ENCODE measurements around the gene SP9. TPM values are rescaled to one million over a fixed set of nuclear protein-coding genes. Genes with fewer than 3 reads are reported as not detected.

The SP9 gene
- total RNA-seq, 4 donors from 2014 or later, result not detected

- no peak for ATAC-seq
- 11 to 13% methylated on average over 12 to 15 of the region's 15 CpGs for WGBS, 2 donors (ENCODE audit: low coverage in 1 of 2)
- peaks cover 100% of the 10 kb centered on the region for H3K27me3 ChIP-seq
- no peak for TF ChIP-seq POLR2AphosphoS5 (IDR thresholded peaks at IDR 0.05)
- TF ChIP-seq EP300 (IDR thresholded peaks at IDR 0.05), result no peak
- no peak for TF ChIP-seq POLR2A (IDR thresholded peaks at IDR 0.05)
- no peak for TF ChIP-seq CTCF (IDR thresholded peaks at IDR 0.05)
- H3K9me3 ChIP-seq, result peaks cover 0 to 4% (median 0%) of the 10 kb centered on the region in 3 donors
- H3K36me3 ChIP-seq, result no peaks in the 10 kb centered on the region
- H3K4me3 ChIP-seq, result no peak overlapping the region
- H3K27ac ChIP-seq, result no peak overlapping the region
- peaks cover 0 to 64% (median 25%) of the 10 kb centered on the region in 3 donors for H3K4me1 ChIP-seq
Observed at GRCh38 chr2:174333017-174333371, 1.8 kb upstream of the SP9 start.

- no peak for ATAC-seq
- Histone ChIP-seq H3K36me3 (no peaks in the 10 kb centered on the region), H3K4me1 (peaks cover 0 to 58% (median 19%) of the 10 kb centered on the region in 3 donors), H3K27ac (no peak overlapping the region), H3K4me3 (no peak overlapping the region), H3K27me3 (peaks cover 100% of the 10 kb centered on the region), H3K9me3 (peaks cover 0 to 4% (median 0%) of the 10 kb centered on the region in 3 donors)
- WGBS, 2 donors (ENCODE audit: low coverage in 1 of 2), result 7 to 9% methylated on average over 10 to 19 of the region's 41 CpGs
- no peak for TF ChIP-seq POLR2AphosphoS5 (IDR thresholded peaks at IDR 0.05)
- no peak for TF ChIP-seq CTCF (IDR thresholded peaks at IDR 0.05)
- no peak for TF ChIP-seq POLR2A (IDR thresholded peaks at IDR 0.05)
- no peak for TF ChIP-seq EP300 (IDR thresholded peaks at IDR 0.05)
Observed at GRCh38 chr2:174333372-174334277, 1.1 kb upstream of the SP9 start.

GRCh38 chr2:174334278-174334715 is 457 bp upstream of the SP9 start:
- peaks cover 0 to 4% (median 0%) of the 10 kb centered on the region in 3 donors for H3K9me3 ChIP-seq
- no peak for ATAC-seq
- no peak for TF ChIP-seq POLR2AphosphoS5 (IDR thresholded peaks at IDR 0.05)
- TF ChIP-seq CTCF (IDR thresholded peaks at IDR 0.05), result no peak
- no peak for TF ChIP-seq EP300 (IDR thresholded peaks at IDR 0.05)
- no peak overlapping the region for H3K4me3 ChIP-seq
- peaks cover 0 to 56% (median 17%) of the 10 kb centered on the region in 3 donors for H3K4me1 ChIP-seq
- no peak overlapping the region for H3K27ac ChIP-seq
- peaks cover 100% of the 10 kb centered on the region for H3K27me3 ChIP-seq
- WGBS, 2 donors (ENCODE audit: low coverage in 1 of 2), result 15 to 28% methylated on average over 8 to 11 of the region's 11 CpGs
- H3K36me3 ChIP-seq, result no peaks in the 10 kb centered on the region

GRCh38 chr2:174335254-174335987 is 667 bp downstream of the SP9 start:
- Histone ChIP-seq H3K27ac (no peak overlapping the region), H3K27me3 (peaks cover 100% of the 10 kb centered on the region), H3K9me3 (peaks cover 0 to 4% (median 0%) of the 10 kb centered on the region in 3 donors), H3K36me3 (no peaks in the 10 kb centered on the region), H3K4me3 (peak overlapping the region in 1 of 2 donors; percentile 45), H3K4me1 (peaks cover 0 to 65% (median 22%) of the 10 kb centered on the region in 3 donors)
- 4 to 12% methylated on average over 18 to 20 of the region's 47 CpGs for WGBS, 2 donors (ENCODE audit: low coverage in 1 of 2)
- TF ChIP-seq EP300 (IDR thresholded peaks at IDR 0.05) (no peak), POLR2A (IDR thresholded peaks at IDR 0.05) (no peak), CTCF (IDR thresholded peaks at IDR 0.05) (no peak), POLR2AphosphoS5 (IDR thresholded peaks at IDR 0.05) (no peak)
- no peak for ATAC-seq

All from gastroesophageal sphincter (tissue), 4 donors.